Nephron (organoid): Measurements from ENCODE around the gene ENO3.

Source experiments
- H3K27ac Mint-ChIP-seq, 3 experiments: 2 replicates each; pipeline ENCODE4 v1.8.0; 2020; ENCODE audit warnings: mixed read lengths in 3 of 3, mild to moderate bottlenecking in 2 of 3, moderate library complexity in 1 of 3
- H3K27me3 Mint-ChIP-seq: 2 replicates; pipeline ENCODE4 v1.8.0; 2021; ENCODE audit warnings: low read depth, mild to moderate bottlenecking, moderate library complexity, mixed read lengths
- H3K36me3 Mint-ChIP-seq: 2 replicates; pipeline ENCODE4 v1.8.0; 2020; ENCODE audit warnings: low read depth, mixed read lengths
- H3K4me1 Mint-ChIP-seq: 2 replicates; pipeline ENCODE4 v1.8.0; 2020; ENCODE audit warnings: mixed read lengths
- H3K4me3 Mint-ChIP-seq, 3 experiments: 2 replicates each; pipeline ENCODE4 v1.8.0; 2020; ENCODE audit warnings: mild to moderate bottlenecking in 3 of 3, mixed read lengths in 3 of 3, moderate library complexity in 2 of 3
- H3K9me3 Mint-ChIP-seq: 2 replicates; pipeline ENCODE4 v1.8.0; 2020; ENCODE audit warnings: mixed read lengths
- CTCF ChIP-seq, 3 experiments: fragments of 200-600 bp; sonication (generic); IDR thresholded peaks; one replicate each; pipeline ENCODE4 v1.5.0; 2021; ENCODE audit warnings: antibody characterized with exemption in 3 of 3; ENCODE audit not compliant: unreplicated experiment in 3 of 3

ENO3 gene

DNA sequence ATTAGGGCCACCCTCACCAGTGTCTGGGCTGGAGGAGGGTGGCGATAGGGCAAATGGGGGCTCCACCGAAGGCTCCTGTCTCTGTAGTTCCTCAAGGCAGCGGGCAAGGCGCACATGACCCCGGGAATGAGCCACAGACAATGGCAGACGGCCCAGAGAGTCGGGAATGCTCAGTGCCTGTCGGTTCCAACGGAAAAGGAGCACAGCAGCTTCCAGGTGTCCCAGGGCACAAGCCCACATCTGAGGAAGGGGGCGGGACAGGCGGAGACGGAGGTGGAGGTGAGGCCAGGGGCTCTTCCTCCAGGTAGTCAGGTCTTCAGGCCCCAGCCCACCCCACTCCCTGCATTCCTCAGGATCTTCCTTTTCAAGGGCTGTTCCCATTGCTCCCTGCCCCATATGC, 21.8 kb downstream of the ENO3 start:
- no peaks in the 10 kb centered on the region for H3K27me3 Mint-ChIP-seq
- H3K4me1 Mint-ChIP-seq, result peaks cover 22% of the 10 kb centered on the region
- H3K27ac Mint-ChIP-seq, result no peak overlapping the region
- peaks cover 26% of the 10 kb centered on the region for H3K36me3 Mint-ChIP-seq
- no peaks in the 10 kb centered on the region for H3K9me3 Mint-ChIP-seq
- peak overlapping the region in 2 of 3 experiments; percentile 31 to 55 for H3K4me3 Mint-ChIP-seq
- no peak for TF ChIP-seq CTCF (IDR thresholded peaks at IDR 0.05; ENCODE audit: unreplicated experiment in 3 of 3)

- peaks cover 22% of the 10 kb centered on the region for H3K4me1 Mint-ChIP-seq
- no peaks in the 10 kb centered on the region for H3K9me3 Mint-ChIP-seq
- TF ChIP-seq CTCF (IDR thresholded peaks at IDR 0.05; ENCODE audit: unreplicated experiment in 3 of 3), result no peak
- no peaks in the 10 kb centered on the region for H3K27me3 Mint-ChIP-seq
- H3K4me3 Mint-ChIP-seq, result no peak overlapping the region
- H3K27ac Mint-ChIP-seq, result no peak overlapping the region
- peaks cover 31% of the 10 kb centered on the region for H3K36me3 Mint-ChIP-seq
Observed at GRCh38 chr17:4973256-4974114, 22.6 kb downstream of the ENO3 start.

- H3K4me3 Mint-ChIP-seq, result no peak overlapping the region
- no peaks in the 10 kb centered on the region for H3K27me3 Mint-ChIP-seq
- TF ChIP-seq CTCF (IDR thresholded peaks at IDR 0.05; ENCODE audit: unreplicated experiment in 3 of 3), result no peak
- H3K9me3 Mint-ChIP-seq, result no peaks in the 10 kb centered on the region
- H3K36me3 Mint-ChIP-seq, result peaks cover 32% of the 10 kb centered on the region
- H3K27ac Mint-ChIP-seq, result no peak overlapping the region
- H3K4me1 Mint-ChIP-seq, result peaks cover 16% of the 10 kb centered on the region
Observed at GRCh38 chr17:4974115-4974670, 23.3 kb downstream of the ENO3 start.

- H3K27me3 Mint-ChIP-seq, result no peaks in the 10 kb centered on the region
- no peak overlapping the region for H3K27ac Mint-ChIP-seq
- peaks cover 10% of the 10 kb centered on the region for H3K4me1 Mint-ChIP-seq
- peaks cover 32% of the 10 kb centered on the region for H3K36me3 Mint-ChIP-seq
- TF ChIP-seq CTCF (IDR thresholded peaks at IDR 0.05; ENCODE audit: unreplicated experiment in 3 of 3), result no peak
- no peak overlapping the region for H3K4me3 Mint-ChIP-seq
- H3K9me3 Mint-ChIP-seq, result no peaks in the 10 kb centered on the region
Observed at GRCh38 chr17:4978726-4979125, 27.8 kb downstream of the ENO3 start.

DNA sequence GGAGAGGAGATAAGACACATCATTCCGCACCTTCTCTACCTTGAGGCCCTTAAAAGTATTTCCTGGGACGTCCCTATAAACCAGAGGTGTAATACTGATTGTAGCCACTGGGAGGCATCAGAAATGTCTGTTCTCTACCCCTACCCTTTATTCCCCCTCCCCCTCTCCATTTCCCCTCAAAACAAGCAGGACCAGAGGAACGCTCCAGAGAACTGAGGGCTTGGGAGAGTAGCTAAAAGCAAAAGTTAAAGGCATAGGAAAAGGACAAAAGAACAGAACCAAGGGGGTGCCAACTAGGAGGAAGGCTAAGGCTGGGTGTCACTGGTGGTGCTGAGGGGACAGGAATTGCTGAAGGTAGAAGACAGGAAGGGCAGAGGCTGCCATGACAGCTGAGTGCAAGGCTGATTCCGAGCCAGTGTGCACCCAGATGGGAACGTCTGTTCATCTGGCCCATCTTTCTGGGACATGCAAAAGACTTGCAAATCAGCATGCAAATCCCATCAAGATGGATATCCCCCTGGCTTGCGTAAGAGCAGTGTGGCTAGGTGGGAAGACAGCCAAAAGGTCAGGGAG, 29.8 kb downstream of the ENO3 start:
- TF ChIP-seq CTCF (IDR thresholded peaks at IDR 0.05; ENCODE audit: unreplicated experiment in 3 of 3), result peak; percentile 66 to 78 (median 72)
- Mint-ChIP-seq H3K4me3 (no peak overlapping the region), H3K27me3 (no peaks in the 10 kb centered on the region), H3K27ac (peak overlapping the region; percentile 14 to 63 (median 40)), H3K9me3 (no peaks in the 10 kb centered on the region), H3K4me1 (peaks cover 11% of the 10 kb centered on the region), H3K36me3 (peaks cover 22% of the 10 kb centered on the region)
